HG03521 (cell line): ENCODE results near the gene USF2.
"Not testable (repeated sequence)": the region's sequence is repeated elsewhere in the genome, so short reads cannot be mapped to it uniquely, and the experiment has no call there.

Source experiments
- ATAC-seq: cut with Tn5 transposase; IDR thresholded peaks from one replicate; pipeline ENCODE4 v1.9.1; 2021; ENCODE audit warnings: mild to moderate bottlenecking, moderate library complexity; ENCODE audit not compliant: unreplicated experiment

The USF2 gene

DNA sequence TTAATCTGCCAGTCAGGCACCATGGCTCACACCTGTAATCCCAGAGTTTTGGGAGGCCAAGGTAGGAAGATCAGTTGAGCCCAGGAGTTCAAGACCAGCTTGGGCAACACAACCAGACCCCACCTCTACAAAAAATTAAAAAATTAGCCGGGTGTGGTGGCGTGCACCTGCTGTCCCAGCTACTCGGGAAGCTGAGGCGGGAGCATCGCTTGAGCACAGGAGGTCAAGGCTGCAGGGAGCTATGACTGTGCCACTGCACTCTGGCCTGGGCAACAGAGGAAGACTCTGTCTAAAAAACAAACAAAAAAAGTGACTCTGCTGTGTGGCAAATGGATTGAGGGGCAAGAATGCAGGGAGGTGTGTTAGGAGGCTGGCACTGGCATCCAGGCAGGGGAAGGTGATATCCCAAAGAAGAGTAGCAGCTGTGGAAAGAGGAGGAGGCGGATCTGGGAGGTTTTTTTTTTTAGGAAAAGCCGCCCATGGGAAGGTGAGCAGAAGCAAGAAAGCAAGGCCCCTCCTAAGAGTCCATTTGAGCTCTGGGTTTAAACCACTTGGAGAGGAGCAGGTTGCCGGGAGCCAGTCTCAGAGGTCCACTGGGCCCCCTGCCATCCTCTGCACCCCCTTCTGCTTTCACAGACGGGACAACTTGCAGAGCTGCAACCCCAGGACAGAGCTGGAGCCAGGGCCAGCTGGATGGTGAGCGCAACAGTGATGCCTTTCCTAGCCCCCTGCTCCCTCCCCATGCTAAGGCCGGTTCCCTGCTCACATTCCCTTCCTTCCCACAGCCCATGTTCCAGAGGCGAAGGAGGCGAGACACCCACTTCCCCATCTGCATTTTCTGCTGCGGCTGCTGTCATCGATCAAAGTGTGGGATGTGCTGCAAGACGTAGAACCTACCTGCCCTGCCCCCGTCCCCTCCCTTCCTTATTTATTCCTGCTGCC, 15.7 kb downstream of the USF2 start:
- no peak for ATAC-seq

DNA sequence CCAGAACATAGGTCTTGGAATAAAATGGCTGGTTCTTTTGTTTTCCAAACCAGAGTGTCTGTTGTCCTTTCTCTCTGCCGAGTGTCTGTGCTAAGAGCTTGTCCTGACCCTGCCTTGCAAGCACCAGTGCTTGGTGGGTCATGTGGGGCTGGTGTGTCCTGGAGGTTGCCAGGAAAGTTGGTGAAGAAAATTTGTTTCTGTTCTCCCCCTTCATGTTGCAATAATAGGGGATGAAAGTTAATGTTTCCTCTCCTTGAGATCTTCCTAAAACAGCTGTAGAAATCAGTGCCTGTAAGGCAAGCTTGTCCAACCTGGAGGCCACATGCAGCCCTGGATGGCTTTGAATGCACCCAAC, 16.3 kb downstream of the USF2 start:
- ATAC-seq: no peak

DNA sequence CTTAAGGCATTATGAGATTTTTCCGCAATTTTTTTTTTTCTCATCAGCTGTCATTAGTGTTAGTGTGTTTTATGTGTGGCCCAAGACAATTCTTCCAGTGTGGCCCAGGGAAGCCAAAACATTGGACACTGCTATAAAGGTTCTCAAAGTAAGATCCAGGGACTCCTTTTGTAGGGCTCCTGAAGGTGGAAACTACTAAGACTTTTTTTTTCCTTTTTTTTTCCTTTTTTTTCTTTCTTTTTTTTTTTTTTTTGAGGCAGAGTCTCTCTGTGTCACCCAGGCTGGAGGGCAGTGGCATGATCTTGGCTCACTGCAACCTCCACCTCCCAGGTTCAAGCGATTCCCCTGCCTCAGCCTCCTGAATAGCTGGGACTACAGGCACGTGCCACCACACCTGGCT, 16.7 kb downstream of the USF2 start:
- ATAC-seq: not testable (repeated sequence)

DNA sequence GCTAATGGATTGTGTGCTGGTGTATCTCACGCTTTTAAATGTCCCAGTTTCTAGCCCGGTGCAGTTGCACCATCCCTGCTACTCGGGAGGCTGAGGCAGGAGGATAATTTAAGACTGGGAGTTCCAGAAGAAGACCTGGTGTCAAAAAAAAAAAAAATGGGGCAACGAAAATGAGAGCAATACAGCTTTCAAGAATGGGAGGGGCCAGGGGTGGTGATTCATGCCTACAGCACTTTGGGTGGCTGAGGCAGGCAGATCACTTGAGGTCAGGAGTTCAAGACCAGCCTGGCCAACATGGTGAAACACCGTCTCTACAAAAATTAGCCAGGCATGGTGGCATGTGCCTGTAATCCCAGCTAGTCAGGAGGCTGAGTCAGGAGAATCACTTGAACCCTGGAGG, 17.3 kb downstream of the USF2 start:
- not testable (repeated sequence) for ATAC-seq

DNA sequence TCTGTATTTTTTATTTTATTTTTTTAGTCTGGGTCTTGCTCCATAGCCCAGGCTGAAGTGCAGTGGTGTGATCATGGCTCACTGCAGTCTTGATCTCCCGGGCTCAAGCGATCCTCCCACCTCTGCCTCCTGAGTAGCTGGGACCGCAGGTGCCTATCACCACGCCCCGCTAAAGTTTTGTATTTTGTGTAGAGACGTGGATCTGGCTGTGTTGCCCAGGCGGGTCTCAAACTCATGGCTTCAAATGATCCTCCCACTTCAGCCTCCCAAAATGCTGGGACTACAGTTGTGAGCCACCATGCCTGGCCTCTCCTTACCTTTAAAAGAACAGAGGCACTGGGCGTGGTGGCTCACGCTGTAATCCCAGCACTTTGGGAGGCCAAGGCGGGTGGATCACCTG, 19.0 kb downstream of the USF2 start:
- ATAC-seq: no peak

DNA sequence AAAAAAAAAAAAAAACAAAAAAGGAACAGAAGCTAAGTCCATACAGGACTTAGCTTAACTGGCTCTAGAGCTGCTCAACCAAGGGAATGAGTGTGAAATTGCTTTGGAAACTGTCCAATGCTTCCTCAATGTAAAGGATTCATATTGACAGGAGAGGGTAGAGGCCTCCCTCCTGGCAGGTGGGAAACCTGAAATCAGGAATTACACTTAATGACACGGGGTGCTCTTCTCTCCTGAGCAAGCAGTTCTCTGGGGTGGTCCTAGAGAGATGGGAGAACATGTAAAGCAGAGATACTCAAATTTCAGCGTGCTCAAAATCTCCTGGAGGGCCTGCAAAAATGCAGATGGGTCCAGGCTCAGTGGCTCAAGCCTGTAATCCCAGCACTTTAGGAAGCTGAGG, 19.6 kb downstream of the USF2 start:
- ATAC-seq: no peak

DNA sequence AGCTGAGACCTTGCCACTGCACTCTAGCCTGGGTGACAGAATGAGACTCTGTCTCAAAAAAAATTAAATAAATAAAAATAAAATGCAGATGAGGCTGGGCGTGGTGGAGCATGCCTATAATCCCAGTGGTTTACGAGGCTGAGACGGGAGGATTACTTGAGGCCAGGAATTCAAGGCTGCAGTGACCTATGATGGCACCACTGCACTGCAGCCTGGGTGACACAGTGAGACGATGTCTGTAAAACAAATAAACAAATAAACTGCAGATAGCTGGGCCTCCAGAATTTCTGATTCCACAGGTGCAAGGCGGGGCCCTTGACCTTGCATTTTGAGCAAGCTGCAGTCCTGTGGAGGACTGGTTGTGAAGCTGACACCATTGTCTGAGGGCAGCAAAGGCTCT, 20.1 kb downstream of the USF2 start:
- no peak for ATAC-seq

DNA sequence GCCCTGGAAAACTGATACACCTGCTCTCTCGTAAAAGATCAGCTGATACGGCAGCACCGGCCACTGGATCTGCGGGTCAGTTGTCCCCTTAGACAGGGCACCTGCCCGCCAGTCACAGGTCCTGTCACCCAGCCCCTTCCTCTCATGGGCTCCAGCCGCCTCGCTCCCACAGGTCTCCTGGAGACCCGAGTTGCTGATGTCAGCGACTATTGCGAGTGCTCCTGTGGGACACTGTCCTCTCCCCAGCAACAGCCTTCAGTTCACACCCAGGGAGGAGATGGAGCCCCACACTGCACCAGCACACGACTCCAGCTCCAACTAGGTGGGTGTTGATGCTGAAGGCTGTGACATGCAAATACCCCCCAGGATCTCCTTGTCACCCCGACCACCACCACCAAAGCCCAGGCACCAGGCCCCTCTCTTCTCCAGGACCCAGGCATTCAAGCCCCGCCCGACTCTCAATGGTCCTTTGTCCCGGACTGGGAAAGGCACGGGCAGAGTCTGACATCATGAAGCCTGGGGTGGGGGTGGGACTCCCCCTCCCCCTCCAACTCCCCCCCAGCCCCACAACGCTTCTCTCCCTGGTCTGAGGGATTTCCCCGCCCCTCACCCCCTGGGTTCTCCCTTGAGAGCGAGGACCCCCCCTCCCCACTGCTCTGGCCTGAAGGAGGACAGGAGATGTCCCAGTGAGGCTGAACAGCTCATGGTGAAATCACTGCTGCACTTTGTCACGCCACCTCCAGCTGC, 21.8 kb downstream of the USF2 start:
- no peak for ATAC-seq

DNA sequence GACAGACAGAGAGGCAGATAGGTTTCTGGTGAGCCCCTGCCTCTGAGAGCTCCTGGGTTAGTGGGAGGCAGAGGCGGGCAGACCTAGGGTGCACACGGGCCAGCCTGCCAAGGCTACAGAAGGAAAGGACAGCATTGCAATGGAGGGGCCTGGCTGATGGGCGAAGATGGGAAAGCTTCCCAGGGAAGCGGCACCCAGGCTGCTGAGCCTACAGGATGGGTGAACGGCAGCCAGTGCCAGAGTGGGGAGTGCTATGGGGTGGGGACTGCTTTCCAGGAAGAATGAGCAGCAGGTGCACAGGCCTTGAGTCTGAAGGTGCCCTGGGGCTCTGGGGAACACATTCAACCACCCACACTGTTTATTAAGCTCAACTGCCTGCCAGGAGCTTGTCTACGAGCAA, 22.5 kb downstream of the USF2 start:
- no peak for ATAC-seq

DNA sequence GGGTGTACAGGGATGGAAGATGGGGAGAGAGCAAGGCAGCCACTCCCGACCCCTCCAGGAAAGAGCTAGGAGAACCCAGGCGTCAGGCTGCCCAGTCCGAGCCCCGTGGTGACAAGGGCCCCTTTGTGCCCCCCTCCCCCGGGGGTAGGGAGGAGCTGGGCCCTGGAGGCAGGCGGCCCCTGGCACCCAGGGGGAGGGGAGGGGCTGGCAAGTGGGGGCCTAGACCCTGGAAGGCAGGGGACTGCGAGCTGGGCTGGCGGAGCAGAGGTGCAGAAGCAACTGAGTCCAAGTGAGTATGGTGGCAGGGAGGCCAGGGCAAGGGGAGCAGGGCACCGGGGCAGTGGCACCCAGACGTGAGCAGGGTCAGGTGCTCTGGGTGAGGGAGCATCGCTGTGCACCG, 23.2 kb downstream of the USF2 start, which contains the start of gene MAG:
Gene MAG, plus strand, starts transcription at position 246 of the 400 bp plus-strand sequence. CDS start 3,248 bp downstream, outside the sequence.
- ATAC-seq: no peak

DNA sequence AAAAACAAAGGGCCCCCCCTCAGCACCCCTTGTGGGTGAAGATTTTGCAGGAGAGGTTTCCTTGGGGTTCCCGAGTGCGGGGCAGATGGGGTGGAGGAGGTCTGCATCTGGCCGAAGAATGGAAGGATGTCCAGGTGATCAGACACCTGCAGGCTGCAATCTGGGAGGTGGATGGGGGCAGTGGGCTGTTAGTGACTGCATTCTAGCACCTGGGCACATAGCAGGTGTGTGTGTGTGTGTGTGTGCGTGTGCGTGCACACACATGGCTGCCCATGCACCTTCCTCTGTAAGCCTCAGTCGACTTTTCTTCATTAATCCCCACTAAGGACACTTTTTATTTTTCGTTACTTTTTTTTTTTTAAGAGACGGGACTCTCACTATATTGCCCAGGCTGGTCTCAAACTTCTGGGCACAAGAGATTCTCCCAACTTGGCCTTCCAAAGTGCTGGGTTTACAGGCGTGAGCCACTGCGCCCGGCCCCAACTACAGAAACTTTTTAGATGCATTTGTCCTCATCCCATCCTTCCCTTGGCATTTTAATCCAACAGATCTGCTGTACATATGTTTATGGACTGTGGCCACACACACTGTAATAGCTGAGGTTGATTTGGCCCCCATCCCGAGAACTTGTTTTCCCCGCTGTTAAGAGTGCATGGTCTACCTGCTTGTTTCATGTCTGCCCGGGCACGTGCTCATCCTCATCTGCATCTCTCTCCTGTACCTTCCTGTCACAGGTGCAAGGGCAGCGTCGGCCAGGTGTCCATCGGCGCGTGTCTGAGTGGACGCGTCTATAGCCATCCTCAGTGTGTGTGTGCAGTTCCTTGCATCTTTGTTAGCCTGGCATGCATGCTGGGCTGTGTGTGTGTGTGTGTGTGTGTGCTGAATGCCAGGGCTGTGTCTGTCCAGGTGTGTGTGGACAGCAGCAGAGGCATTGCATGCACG, 23.9 kb downstream of the USF2 start:
- no peak for ATAC-seq

DNA sequence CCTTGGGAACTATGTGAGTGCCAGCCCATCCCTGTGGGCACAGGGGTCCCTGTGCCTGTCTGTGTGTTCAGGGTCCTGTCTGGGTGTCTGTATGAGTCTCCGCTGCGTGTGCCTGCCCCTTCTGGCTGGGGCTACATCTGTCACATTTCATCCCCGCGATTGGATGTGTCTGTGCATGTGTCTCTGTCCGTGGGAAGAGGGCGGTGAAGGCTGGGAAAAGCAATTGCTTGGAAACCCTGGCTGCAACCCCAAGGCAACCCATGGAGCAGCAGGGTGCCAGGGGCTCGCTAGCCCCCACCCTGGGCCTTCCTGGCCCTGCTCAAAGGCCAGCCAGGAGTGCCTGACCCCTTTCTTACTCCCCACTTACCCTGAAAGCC, 24.6 kb downstream of the USF2 start:
- no peak for ATAC-seq

DNA sequence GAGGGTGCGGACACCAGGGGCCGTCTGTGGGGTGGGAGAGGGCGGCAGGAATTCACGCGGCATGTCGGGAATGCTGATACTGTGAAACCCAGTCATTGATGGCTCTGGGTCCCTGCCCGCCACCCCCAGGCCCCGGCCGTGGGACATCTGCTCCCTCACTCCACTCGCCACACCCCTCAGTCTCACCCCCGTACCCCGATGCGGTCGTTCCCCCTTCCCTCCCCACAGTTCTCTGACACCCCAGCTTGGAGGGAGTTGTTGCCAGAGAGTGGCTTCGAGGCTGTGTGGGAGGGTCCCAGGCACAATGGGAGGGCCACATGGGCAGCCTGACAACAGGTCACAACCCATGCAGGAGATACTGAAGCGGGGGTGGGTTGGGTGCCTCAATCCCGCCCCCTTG, 25.0 kb downstream of the USF2 start:
- ATAC-seq: no peak

DNA sequence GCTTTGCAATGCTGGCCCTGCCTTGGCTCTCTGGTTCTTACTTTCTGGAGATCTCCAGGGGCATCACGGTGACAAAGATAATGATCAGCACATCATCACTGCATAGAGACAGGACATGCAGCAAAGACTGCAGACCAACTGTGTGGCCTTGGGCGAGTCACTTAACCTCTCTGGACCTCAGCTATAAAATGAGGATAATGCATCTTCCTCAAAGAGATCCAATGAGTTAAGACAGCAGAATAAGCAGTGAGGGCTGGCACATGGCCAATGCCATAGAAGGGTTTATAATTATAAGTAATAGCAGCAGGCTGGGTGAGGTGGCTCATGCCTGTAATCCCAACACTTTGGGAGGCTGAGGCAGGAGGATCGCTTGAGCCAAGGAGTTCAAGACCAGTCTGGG, 25.6 kb downstream of the USF2 start:
- ATAC-seq: no peak

DNA sequence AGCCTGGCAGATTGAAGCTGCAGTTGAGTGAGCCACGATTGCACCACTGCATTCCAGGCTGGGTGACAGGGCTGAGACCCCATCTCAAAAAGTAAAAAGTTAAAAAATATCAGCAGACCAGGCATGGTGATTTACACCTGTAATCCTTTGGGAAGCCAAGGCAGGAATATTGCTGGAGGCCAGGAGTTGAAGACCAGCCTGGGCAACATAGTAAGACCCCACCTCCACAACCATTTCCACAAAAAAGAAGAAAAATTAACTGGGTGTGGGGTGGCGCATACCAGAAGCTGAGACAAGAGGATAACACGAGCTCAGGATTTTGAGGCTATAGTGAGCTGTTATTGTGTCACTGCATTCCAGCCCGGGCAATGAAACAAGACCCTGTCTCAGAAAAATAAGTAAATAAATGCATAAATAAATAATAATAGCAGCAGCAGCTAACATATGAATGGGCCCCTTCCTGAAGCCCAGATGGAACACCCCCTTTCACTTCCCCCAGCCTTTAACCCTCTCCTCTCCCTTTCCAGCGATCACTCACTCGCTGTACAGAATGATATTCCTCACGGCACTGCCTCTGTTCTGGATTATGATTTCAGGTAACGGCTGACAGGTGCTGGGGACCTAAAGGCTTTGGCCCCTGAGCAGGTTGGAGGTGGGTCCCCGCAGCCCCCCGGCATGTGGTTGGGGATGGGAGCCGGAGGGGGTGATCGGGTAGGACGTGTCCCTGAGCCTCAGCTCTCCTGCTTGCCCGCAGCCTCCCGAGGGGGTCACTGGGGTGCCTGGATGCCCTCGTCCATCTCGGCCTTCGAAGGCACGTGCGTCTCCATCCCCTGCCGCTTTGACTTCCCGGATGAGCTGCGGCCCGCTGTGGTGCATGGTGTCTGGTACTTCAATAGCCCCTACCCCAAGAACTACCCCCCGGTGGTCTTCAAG, 26.4 kb downstream of the USF2 start:
- ATAC-seq: no peak

DNA sequence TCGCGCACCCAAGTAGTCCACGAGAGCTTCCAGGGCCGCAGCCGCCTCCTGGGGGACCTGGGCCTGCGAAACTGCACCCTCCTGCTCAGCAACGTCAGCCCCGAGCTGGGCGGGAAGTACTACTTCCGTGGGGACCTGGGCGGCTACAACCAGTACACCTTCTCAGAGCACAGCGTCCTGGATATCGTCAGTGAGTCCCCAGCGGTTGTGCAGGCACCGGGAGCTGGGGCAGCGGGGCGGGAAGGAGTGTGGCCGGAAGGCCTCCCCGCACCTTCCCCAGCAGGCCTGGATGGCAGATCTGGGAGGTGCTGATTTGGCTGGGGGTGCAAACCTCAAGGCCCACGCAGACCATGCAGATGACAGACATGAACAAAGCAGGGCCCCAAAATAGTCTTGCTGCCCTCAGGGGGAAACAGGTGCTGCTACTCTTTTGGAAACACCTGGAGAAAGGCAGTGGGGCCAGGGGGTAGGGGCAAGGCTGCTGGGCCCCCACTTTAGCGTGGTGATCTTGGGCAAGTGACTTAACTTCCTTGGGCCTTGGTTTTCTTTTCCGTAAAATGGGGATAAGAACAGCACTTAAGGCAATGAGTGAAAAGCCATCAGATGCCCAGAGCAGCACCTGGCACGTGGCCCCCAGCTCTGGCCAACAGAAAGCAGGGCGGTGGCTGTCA, 27.2 kb downstream of the USF2 start:
- no peak for ATAC-seq

DNA sequence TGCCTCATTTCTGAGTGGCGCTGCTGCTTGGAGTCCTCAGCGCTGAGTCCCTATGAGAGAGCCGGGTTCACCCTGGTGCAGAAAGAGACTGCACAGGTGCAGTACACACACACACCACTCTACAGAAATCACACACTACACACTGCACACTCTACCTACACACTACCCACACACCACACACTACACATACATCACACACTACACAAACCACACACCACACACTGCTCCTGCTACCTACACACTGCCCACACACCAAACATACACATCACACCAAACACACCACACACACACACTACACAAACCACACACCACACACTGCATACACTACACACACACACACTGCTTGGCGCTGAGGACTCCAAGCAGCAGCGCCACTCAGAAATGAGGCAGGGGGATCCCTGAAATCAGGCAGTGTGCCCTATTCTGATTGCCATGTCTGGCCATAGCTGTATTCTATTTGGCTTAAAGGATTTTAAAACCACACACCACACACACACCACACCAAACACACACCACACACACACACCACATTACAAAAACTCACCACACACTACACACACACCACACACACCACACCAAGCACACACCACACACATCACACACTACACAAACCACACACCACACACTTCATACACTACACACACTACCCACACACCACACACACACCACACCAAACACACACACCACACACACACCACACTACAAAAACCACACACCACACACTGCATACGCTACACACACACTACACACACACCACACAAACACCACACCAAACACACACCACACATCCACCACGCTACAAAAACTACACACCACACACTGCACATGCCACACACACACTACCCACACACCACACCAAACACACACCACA, 28.1 kb downstream of the USF2 start:
- ATAC-seq: no peak

DNA sequence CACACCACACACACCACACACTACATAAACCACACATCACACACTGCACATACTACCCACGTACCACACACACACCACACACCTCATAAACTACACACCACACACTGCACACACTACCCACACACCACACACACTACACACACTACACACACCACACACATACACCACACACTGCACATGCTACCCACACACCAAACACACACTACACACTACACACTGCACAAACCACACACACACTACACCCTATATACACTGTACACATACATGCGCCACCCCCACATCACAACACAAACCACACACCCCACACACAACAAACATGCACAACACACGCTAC, 28.7 kb downstream of the USF2 start:
- no peak for ATAC-seq

DNA sequence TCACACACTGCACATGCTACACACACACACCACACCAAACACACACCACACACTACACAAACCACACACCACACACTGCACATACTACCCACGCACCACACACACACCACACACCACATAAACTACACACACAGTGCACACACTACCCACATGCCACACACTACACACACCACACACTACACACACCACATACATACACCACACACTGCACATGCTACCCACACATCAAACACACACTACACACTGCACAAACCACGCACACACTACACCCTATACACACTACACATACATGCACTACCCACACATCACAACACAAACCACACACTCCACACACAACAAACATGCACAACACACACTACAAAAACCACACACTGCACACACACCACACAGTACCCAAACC, 29.2 kb downstream of the USF2 start:
- ATAC-seq: no peak
